Thyroid gland (tissue), 4 donors: ENCODE data around the gene PRR13.

Experiments
- POLR2A ChIP-seq, 2 donors: fragments of 450-650 bp; IDR thresholded peaks; one replicate each; pipeline ENCODE4 v1.6.1; 2017; ENCODE audit warnings: antibody characterized with exemption in 2 of 2, mild to moderate bottlenecking in 2 of 2, moderate library complexity in 1 of 2
- TF ChIP-seq, protein P1 (sequence below), 6 experiments: fragments of 200-600 bp in 3 of 6; fragments of 450-650 bp in 3 of 6; sonication (generic) in 3 of 6; IDR thresholded peaks; one replicate each; pipeline ENCODE4 v1.5.1; 2016 to 2019; ENCODE audit warnings: antibody characterized with exemption in 6 of 6, mild to moderate bottlenecking in 2 of 6, inconsistent platforms in 1 of 6, moderate library complexity in 1 of 6

GRCh38 chr12:53428741-53429140 lies 12.8 kb upstream of the PRR13 start:
- TF ChIP-seq, protein P1, sequence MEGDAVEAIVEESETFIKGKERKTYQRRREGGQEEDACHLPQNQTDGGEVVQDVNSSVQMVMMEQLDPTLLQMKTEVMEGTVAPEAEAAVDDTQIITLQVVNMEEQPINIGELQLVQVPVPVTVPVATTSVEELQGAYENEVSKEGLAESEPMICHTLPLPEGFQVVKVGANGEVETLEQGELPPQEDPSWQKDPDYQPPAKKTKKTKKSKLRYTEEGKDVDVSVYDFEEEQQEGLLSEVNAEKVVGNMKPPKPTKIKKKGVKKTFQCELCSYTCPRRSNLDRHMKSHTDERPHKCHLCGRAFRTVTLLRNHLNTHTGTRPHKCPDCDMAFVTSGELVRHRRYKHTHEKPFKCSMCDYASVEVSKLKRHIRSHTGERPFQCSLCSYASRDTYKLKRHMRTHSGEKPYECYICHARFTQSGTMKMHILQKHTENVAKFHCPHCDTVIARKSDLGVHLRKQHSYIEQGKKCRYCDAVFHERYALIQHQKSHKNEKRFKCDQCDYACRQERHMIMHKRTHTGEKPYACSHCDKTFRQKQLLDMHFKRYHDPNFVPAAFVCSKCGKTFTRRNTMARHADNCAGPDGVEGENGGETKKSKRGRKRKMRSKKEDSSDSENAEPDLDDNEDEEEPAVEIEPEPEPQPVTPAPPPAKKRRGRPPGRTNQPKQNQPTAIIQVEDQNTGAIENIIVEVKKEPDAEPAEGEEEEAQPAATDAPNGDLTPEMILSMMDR (IDR thresholded peaks at IDR 0.05): no peak
- TF ChIP-seq POLR2A (IDR thresholded peaks at IDR 0.05): no peak
